Measurements from ENCODE around the gene AXIN1.

AXIN1 gene

DNA sequence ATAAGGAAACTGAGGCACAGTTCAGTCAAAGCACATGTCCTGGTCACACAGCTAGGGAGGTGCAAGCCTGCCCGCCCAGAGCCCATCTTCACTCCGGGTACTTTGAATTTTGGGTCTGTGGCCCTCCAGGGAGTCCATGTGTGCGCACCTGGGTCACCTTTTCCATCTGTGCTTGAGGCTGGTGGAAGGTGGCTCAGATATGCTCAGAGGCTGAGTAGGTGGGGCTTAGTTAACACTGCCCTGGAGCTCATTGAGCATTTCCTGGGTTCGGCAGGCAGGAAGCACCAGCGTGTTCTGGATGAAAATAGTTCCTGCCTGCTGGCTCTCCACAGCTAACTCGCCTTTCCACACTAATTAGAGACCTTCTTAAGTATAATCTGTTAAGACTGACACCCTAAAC is 98.7 kb downstream of the AXIN1 start:
- TF ChIP-seq, protein P1, sequence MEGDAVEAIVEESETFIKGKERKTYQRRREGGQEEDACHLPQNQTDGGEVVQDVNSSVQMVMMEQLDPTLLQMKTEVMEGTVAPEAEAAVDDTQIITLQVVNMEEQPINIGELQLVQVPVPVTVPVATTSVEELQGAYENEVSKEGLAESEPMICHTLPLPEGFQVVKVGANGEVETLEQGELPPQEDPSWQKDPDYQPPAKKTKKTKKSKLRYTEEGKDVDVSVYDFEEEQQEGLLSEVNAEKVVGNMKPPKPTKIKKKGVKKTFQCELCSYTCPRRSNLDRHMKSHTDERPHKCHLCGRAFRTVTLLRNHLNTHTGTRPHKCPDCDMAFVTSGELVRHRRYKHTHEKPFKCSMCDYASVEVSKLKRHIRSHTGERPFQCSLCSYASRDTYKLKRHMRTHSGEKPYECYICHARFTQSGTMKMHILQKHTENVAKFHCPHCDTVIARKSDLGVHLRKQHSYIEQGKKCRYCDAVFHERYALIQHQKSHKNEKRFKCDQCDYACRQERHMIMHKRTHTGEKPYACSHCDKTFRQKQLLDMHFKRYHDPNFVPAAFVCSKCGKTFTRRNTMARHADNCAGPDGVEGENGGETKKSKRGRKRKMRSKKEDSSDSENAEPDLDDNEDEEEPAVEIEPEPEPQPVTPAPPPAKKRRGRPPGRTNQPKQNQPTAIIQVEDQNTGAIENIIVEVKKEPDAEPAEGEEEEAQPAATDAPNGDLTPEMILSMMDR (IDR thresholded peaks at IDR 0.05): no peak
- Histone ChIP-seq H3K4me1 (ENCODE audit: control insufficient read depth in 1 of 2, insufficient read depth in 1 of 2, low read depth in 1 of 2, low read length in 1 of 2) (peaks cover 20 to 23% of the 10 kb centered on the region in 2 experiments), H3K27ac (peak overlapping the region; percentile 25), H3K9me3 (no peaks in the 10 kb centered on the region), H3K4me3 (ENCODE audit: low read depth in 1 of 2, low read length in 1 of 2) (no peak overlapping the region), H3K27me3 (no peaks in the 10 kb centered on the region), H3K36me3 (no peaks in the 10 kb centered on the region)

DNA sequence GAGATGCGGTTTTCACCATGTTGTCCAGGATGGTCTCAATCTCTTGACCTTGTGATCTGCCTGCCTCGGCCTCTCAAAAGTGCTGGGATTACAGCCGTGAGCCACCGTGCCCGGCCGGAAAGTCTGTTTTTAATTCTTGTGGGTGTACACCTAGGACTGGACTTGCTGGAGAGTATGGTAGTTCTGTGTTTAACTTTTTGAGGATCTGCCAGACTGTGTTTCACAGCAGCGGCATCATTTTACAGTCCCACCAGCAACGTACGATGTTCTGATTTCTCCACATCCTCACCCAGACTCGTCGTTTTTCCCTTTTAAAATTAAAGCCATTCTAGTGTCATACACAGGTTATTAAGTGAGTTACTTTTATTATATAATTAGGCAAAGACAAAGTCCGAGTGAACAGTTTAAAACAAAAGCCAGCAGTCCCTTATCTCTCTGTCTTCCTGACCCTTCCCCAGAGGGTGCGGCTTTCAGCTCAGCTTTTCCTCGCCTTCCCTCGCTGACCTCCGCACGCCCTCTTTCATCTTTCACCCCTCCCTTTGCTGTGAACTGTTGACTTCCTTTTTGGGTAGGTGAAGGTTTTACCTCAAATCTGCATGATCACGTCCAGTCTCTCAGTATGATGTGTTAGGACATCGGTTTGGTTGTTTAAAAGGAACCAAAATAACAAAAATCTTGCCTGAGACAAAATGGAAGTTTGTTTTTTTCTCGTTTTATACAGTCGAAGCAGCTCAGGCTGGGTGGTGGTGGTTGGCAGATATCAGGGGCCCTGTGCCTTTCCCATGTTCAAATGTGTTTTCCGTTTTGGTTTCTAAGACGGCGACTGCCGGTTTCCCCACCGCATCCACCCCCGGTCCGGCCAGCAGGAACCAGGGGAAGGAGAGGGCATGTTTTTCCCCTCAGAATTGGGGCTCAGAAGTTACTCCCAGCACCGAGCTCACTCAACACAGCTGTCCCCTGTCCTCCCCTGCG is 99.9 kb downstream of the AXIN1 start:
- H3K4me1 ChIP-seq (ENCODE audit: control insufficient read depth in 1 of 2, insufficient read depth in 1 of 2, low read depth in 1 of 2, low read length in 1 of 2): peaks cover 20 to 23% of the 10 kb centered on the region in 2 experiments
- H3K36me3 ChIP-seq: no peaks in the 10 kb centered on the region
- H3K27ac ChIP-seq: peak overlapping the region; percentile 90
- H3K4me3 ChIP-seq (ENCODE audit: low read depth in 1 of 2, low read length in 1 of 2): peak overlapping the region; percentile 27 to 37
- H3K27me3 ChIP-seq: no peaks in the 10 kb centered on the region
- TF ChIP-seq, protein P1 (IDR thresholded peaks at IDR 0.05): no peak
- no peaks in the 10 kb centered on the region for H3K9me3 ChIP-seq

DNA sequence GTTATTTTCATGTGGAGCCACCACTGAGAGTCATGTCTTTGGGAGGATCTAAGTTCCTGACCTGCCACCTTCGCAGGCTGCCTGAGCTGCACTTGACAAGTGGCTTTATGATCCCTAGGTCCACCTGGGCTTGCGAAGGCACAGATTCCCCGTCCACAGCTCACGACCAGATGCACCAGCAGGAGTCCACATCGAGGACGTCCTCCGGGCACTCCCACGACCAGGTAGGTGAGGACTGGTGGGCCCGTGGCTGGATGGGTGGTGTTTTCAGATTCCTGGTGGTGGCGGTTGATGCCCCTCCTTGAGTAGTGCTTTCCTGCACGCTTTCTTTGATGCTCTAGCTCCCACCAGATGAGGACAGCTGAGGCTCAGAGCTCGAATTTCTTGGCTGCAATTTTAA is 103.1 kb downstream of the AXIN1 start:
- H3K36me3 ChIP-seq: no peaks in the 10 kb centered on the region
- H3K27me3 ChIP-seq: no peaks in the 10 kb centered on the region
- no peak overlapping the region for H3K27ac ChIP-seq
- no peak overlapping the region for H3K4me3 ChIP-seq (ENCODE audit: low read depth in 1 of 2, low read length in 1 of 2)
- H3K9me3 ChIP-seq: no peaks in the 10 kb centered on the region
- peaks cover 27 to 35% of the 10 kb centered on the region in 2 experiments for H3K4me1 ChIP-seq (ENCODE audit: control insufficient read depth in 1 of 2, insufficient read depth in 1 of 2, low read depth in 1 of 2, low read length in 1 of 2)
- TF ChIP-seq, protein P1 (IDR thresholded peaks at IDR 0.05): no peak

DNA sequence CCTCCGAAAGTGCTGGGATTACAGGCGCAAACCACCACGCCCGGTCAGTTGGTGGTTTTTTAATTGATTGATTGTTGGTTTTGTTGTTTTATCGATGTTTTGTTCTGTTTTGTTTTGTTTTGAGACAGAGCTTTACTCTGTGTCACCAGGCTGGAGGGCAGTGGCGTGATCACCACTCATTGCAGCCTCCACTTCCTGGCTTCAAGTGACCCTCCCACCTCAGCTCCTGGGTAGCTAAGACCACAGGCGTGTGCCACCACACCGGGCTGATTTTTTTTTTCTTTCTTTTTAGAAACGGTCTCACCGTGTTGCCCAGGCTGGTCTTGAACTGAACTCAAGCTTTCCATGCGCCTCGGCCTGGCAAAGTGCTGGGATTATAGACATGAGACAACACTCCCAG is 105.5 kb downstream of the AXIN1 start:
- H3K4me3 ChIP-seq (ENCODE audit: low read depth in 1 of 2, low read length in 1 of 2): no peak overlapping the region
- peaks cover 19 to 30% of the 10 kb centered on the region in 2 experiments for H3K4me1 ChIP-seq (ENCODE audit: control insufficient read depth in 1 of 2, insufficient read depth in 1 of 2, low read depth in 1 of 2, low read length in 1 of 2)

DNA sequence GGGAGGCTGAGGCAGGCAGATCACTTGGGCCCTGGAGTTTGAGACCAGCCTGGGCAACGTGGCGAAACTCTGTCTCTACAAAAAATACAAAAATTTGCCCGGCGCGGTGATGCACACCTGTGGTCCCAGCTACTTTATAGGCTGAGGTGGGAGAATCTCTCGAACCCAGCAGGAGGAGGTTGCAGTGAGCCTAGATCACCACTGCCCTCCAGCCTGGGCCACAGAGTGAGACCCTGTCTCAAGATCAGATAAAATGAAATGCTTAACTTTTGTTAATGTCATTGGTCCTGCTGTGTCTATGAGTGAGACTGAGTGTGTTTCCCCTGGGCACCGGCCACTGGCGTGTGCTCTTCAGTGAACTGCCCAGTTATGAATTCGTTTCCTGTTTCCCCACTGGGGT is 107.4 kb downstream of the AXIN1 start:
- TF ChIP-seq, protein P1 (IDR thresholded peaks at IDR 0.05): no peak
- Histone ChIP-seq H3K27me3 (no peaks in the 10 kb centered on the region), H3K4me1 (ENCODE audit: control insufficient read depth in 1 of 2, insufficient read depth in 1 of 2, low read depth in 1 of 2, low read length in 1 of 2) (peaks cover 14 to 30% of the 10 kb centered on the region in 2 experiments), H3K9me3 (no peaks in the 10 kb centered on the region), H3K36me3 (no peaks in the 10 kb centered on the region), H3K4me3 (ENCODE audit: low read depth in 1 of 2, low read length in 1 of 2) (no peak overlapping the region), H3K27ac (peak overlapping the region; percentile 60)

More for the DNA sequence above, 105.5 kb downstream of the AXIN1 start:
- Histone ChIP-seq H3K27me3 (no peaks in the 10 kb centered on the region), H3K36me3 (no peaks in the 10 kb centered on the region), H3K9me3 (no peaks in the 10 kb centered on the region), H3K27ac (no peak overlapping the region)
- TF ChIP-seq, protein P1 (IDR thresholded peaks at IDR 0.05): no peak
